GM23338 (cell line): ENCODE data around the gene IL1A. TPM values are rescaled to one million over a fixed set of nuclear protein-coding genes. Genes with fewer than 3 reads are reported as not detected.

Experiments used
- ATAC-seq: fragments of 200-7000 bp; cut with Tn5 transposase; 3 replicates; pipeline ENCODE4 v1.9.1; 2020
- DNase-seq: peaks from one replicate; pipeline ENCODE4 v3.0.0-alpha.2; 2015; ENCODE audit warnings: low spot score
- H2AFZ ChIP-seq: fragments of 200-600 bp; sonication (generic); 2 replicates; pipeline ENCODE4 v1.8.0; 2016; ENCODE audit warnings: antibody characterized with exemption, mild to moderate bottlenecking, moderate library complexity
- H3F3A ChIP-seq: fragments of 200-600 bp; sonication (generic); replicated peaks from 2 replicates; pipeline ENCODE4 v1.8.0; 2017; ENCODE audit warnings: antibody characterized with exemption, mixed run types, low read depth
- H3K27ac ChIP-seq: fragments of 200-600 bp; sonication (generic); 2 replicates; pipeline ENCODE4 v1.6.1; 2016; ENCODE audit warnings: low read depth
- H3K27me3 ChIP-seq: fragments of 200-600 bp; sonication (generic); 2 replicates; pipeline ENCODE4 v1.8.0; 2016; ENCODE audit warnings: mild to moderate bottlenecking, mixed run types, moderate library complexity; ENCODE audit not compliant: insufficient read depth
- H3K36me3 ChIP-seq: fragments of 200-600 bp; sonication (generic); 2 replicates; pipeline ENCODE4 v1.8.0; 2016; ENCODE audit warnings: mild to moderate bottlenecking; ENCODE audit not compliant: insufficient read depth
- H3K4me1 ChIP-seq: fragments of 200-600 bp; sonication (generic); 2 replicates; pipeline ENCODE4 v1.8.0; 2016; ENCODE audit warnings: mild to moderate bottlenecking, moderate library complexity; ENCODE audit not compliant: insufficient read depth
- H3K4me2 ChIP-seq: fragments of 200-600 bp; sonication (generic); 2 replicates; pipeline ENCODE4 v1.7.1; 2017; ENCODE audit warnings: mixed run types
- H3K4me3 ChIP-seq: fragments of 200-600 bp; sonication (generic); 2 replicates; pipeline ENCODE4 v1.6.1; 2016; ENCODE audit warnings: mixed run types
- H3K79me2 ChIP-seq: fragments of 200-600 bp; sonication (generic); replicated peaks from 2 replicates; pipeline ENCODE4 v1.8.0; 2017; ENCODE audit warnings: mild to moderate bottlenecking; ENCODE audit not compliant: insufficient read depth
- H3K9me2 ChIP-seq: fragments of 200-600 bp; sonication (generic); 2 replicates; pipeline ENCODE4 v1.8.0; 2017; ENCODE audit not compliant: insufficient read depth
- H4K20me1 ChIP-seq: fragments of 200-600 bp; sonication (generic); replicated peaks from 2 replicates; pipeline ENCODE4 v1.8.0; 2017; ENCODE audit warnings: mild to moderate bottlenecking; ENCODE audit not compliant: insufficient read depth
- H3K27ac Mint-ChIP-seq: 2 replicates; pipeline ENCODE4 v1.8.0; 2020; ENCODE audit warnings: inconsistent platforms, mild to moderate bottlenecking, moderate library complexity, mixed read lengths
- H3K27me3 Mint-ChIP-seq: 3 replicates; pipeline ENCODE4 v1.8.0; 2022; ENCODE audit warnings: low read depth, mild to moderate bottlenecking, moderate library complexity, mixed read lengths, inconsistent platforms; ENCODE audit not compliant: insufficient read depth, poor library complexity
- H3K36me3 Mint-ChIP-seq: 3 replicates; pipeline ENCODE4 v1.8.0; 2021; ENCODE audit warnings: low read depth, mild to moderate bottlenecking, inconsistent platforms, moderate library complexity, mixed read lengths
- H3K4me1 Mint-ChIP-seq: 3 replicates; pipeline ENCODE4 v1.8.0; 2020; ENCODE audit warnings: mild to moderate bottlenecking, inconsistent platforms, mixed read lengths
- H3K4me3 Mint-ChIP-seq: 3 replicates; pipeline ENCODE4 v1.8.0; 2021; ENCODE audit warnings: moderate library complexity, mild to moderate bottlenecking, inconsistent platforms, mixed read lengths
- H3K9me3 Mint-ChIP-seq: 3 replicates; pipeline ENCODE4 v1.8.0; 2020; ENCODE audit warnings: moderate library complexity, mild to moderate bottlenecking, inconsistent platforms, mixed read lengths
- CREB1 ChIP-seq: fragments of 250-450 bp; sonication (Bioruptor Pico); IDR thresholded peaks from 2 replicates; pipeline ENCODE4 v1.5.0; 2020; ENCODE audit warnings: low read depth, mild to moderate bottlenecking, moderate library complexity
- EZH2 ChIP-seq: fragments of 200-600 bp; sonication (generic); IDR thresholded peaks from one replicate; pipeline ENCODE4 v1.8.0; 2017; ENCODE audit warnings: antibody characterized with exemption, mild to moderate bottlenecking, low read depth; ENCODE audit not compliant: unreplicated experiment
- EZH2phosphoT487 ChIP-seq: fragments of 200-600 bp; sonication (generic); IDR thresholded peaks from one replicate; pipeline ENCODE4 v1.8.1; 2018; ENCODE audit warnings: antibody characterized with exemption; ENCODE audit not compliant: unreplicated experiment
- JUNB ChIP-seq: IDR thresholded peaks from one replicate; pipeline ENCODE4 v1.6.1; 2016; ENCODE audit warnings: antibody characterized with exemption; ENCODE audit not compliant: unreplicated experiment
- NANOG ChIP-seq: IDR thresholded peaks from 2 replicates; pipeline ENCODE4 v1.6.1; 2016; ENCODE audit warnings: antibody characterized with exemption, borderline replicate concordance
- POLR2AphosphoS5 ChIP-seq: IDR thresholded peaks from 2 replicates; pipeline ENCODE4 v1.6.1; 2016; ENCODE audit warnings: antibody characterized with exemption, low read depth
- REST ChIP-seq: IDR thresholded peaks from one replicate; pipeline ENCODE4 v1.6.1; 2018; ENCODE audit warnings: antibody characterized with exemption; ENCODE audit not compliant: unreplicated experiment
- STAT1 ChIP-seq: IDR thresholded peaks from one replicate; pipeline ENCODE4 v1.6.1; 2016; ENCODE audit warnings: antibody characterized with exemption; ENCODE audit not compliant: unreplicated experiment
- ZNF114 ChIP-seq: fragments of 250-450 bp; sonication (Bioruptor Pico); IDR thresholded peaks from 2 replicates; pipeline ENCODE4 v1.5.0; 2020; ENCODE audit warnings: mild to moderate bottlenecking, moderate library complexity
- ZNF331 ChIP-seq: fragments of 250-450 bp; sonication (Bioruptor Pico); IDR thresholded peaks from 2 replicates; pipeline ENCODE4 v1.5.0; 2020; ENCODE audit warnings: low read depth, mild to moderate bottlenecking, moderate library complexity
- polyA plus RNA-seq: library from polyadenylated mRNA; unstranded; fragments of >200 nt; fragmentation: Nextera tagmentation; extraction: Ambion mirVana; gene quantifications from 2 replicates; pipeline ENCODE4 v1.2.1, GENCODE V29; 2016
- total RNA-seq: library from RNA; depleted of rRNA; stranded (reverse); fragments of >200 nt; shearing (Covaris generic); gene quantifications from 2 replicates; pipeline ENCODE4 v1.2.3, GENCODE V29; 2014
- TF ChIP-seq, protein P1 (sequence below): fragments of 250-450 bp; sonication (Bioruptor Pico); IDR thresholded peaks from 2 replicates; pipeline ENCODE4 v1.5.0; 2020; ENCODE audit warnings: mild to moderate bottlenecking, moderate library complexity
- TF ChIP-seq, protein P2 (sequence below), 2 experiments: fragments of 200-600 bp in 1 of 2; sonication (generic) in 1 of 2; conservative IDR thresholded peaks; 2 replicates each; pipeline versions ENCODE4 v1.5.1 to v1.6.1; 2016 to 2017; ENCODE audit warnings: antibody characterized with exemption in 2 of 2, low read depth in 2 of 2, mild to moderate bottlenecking in 2 of 2, moderate library complexity in 1 of 2
- TF ChIP-seq, protein P3 (sequence below): IDR thresholded peaks from 2 replicates; pipeline ENCODE4 v1.6.1; 2016; ENCODE audit warnings: antibody characterized with exemption

Gene IL1A
- total and polyA plus RNA-seq, 2 experiments from 2014 or later = 0.65 to 0.73 TPM

GRCh38 chr2:112813280-112813966, 29.1 kb upstream of the IL1A start:
- Histone ChIP-seq H3K4me3 (no peak overlapping the region), H3K79me2 (no peaks in the 10 kb centered on the region), H3F3A (no peaks in the 10 kb centered on the region), H3K27ac (no peak overlapping the region), H3K4me1 (peaks cover 28% of the 10 kb centered on the region), H4K20me1 (no peaks in the 10 kb centered on the region), H3K36me3 (no peaks in the 10 kb centered on the region), H3K9me2 (no peaks in the 10 kb centered on the region; the same call in none of the 2 replicates), H3K27me3 (no peaks in the 10 kb centered on the region), H3K4me2 (no peak overlapping the region), H2AFZ (no peak overlapping the region)
- Mint-ChIP-seq H3K4me1 (peaks cover 47% of the 10 kb centered on the region), H3K9me3 (no peaks in the 10 kb centered on the region), H3K36me3 (no peaks in the 10 kb centered on the region), H3K27ac (no peak overlapping the region), H3K4me3 (no peak overlapping the region), H3K27me3 (peaks cover 4% of the 10 kb centered on the region)
- no peak for DNase-seq
- TF ChIP-seq EZH2phosphoT487 = no peak
- no peak for TF ChIP-seq ZNF114 (CRISPR knock-in tag)
- no peak for TF ChIP-seq CREB1 (CRISPR knock-in tag)
- no peak for TF ChIP-seq JUNB
- TF ChIP-seq, protein P1, sequence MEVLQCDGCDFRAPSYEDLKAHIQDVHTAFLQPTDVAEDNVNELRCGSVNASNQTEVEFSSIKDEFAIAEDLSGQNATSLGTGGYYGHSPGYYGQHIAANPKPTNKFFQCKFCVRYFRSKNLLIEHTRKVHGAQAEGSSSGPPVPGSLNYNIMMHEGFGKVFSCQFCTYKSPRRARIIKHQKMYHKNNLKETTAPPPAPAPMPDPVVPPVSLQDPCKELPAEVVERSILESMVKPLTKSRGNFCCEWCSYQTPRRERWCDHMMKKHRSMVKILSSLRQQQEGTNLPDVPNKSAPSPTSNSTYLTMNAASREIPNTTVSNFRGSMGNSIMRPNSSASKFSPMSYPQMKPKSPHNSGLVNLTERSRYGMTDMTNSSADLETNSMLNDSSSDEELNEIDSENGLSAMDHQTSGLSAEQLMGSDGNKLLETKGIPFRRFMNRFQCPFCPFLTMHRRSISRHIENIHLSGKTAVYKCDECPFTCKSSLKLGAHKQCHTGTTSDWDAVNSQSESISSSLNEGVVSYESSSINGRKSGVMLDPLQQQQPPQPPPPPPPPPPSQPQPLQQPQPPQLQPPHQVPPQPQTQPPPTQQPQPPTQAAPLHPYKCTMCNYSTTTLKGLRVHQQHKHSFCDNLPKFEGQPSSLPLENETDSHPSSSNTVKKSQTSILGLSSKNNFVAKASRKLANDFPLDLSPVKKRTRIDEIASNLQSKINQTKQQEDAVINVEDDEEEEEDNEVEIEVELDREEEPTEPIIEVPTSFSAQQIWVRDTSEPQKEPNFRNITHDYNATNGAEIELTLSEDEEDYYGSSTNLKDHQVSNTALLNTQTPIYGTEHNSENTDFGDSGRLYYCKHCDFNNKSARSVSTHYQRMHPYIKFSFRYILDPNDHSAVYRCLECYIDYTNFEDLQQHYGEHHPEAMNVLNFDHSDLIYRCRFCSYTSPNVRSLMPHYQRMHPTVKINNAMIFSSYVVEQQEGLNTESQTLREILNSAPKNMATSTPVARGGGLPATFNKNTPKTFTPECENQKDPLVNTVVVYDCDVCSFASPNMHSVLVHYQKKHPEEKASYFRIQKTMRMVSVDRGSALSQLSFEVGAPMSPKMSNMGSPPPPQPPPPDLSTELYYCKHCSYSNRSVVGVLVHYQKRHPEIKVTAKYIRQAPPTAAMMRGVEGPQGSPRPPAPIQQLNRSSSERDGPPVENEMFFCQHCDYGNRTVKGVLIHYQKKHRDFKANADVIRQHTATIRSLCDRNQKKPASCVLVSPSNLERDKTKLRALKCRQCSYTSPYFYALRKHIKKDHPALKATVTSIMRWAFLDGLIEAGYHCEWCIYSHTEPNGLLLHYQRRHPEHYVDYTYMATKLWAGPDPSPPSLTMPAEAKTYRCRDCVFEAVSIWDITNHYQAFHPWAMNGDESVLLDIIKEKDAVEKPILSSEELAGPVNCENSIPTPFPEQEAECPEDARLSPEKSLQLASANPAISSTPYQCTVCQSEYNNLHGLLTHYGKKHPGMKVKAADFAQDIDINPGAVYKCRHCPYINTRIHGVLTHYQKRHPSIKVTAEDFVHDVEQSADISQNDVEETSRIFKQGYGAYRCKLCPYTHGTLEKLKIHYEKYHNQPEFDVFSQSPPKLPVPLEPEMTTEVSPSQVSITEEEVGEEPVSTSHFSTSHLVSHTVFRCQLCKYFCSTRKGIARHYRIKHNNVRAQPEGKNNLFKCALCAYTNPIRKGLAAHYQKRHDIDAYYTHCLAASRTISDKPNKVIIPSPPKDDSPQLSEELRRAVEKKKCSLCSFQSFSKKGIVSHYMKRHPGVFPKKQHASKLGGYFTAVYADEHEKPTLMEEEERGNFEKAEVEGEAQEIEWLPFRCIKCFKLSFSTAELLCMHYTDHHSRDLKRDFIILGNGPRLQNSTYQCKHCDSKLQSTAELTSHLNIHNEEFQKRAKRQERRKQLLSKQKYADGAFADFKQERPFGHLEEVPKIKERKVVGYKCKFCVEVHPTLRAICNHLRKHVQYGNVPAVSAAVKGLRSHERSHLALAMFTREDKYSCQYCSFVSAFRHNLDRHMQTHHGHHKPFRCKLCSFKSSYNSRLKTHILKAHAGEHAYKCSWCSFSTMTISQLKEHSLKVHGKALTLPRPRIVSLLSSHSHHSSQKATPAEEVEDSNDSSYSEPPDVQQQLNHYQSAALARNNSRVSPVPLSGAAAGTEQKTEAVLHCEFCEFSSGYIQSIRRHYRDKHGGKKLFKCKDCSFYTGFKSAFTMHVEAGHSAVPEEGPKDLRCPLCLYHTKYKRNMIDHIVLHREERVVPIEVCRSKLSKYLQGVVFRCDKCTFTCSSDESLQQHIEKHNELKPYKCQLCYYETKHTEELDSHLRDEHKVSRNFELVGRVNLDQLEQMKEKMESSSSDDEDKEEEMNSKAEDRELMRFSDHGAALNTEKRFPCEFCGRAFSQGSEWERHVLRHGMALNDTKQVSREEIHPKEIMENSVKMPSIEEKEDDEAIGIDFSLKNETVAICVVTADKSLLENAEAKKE (CRISPR knock-in tag) = no peak
- no peak for TF ChIP-seq POLR2AphosphoS5
- TF ChIP-seq REST = no peak
- no peak for TF ChIP-seq STAT1
- TF ChIP-seq ZNF331 (CRISPR knock-in tag) = no peak
- TF ChIP-seq NANOG = no peak
- TF ChIP-seq EZH2 = no peak
- TF ChIP-seq, protein P2, sequence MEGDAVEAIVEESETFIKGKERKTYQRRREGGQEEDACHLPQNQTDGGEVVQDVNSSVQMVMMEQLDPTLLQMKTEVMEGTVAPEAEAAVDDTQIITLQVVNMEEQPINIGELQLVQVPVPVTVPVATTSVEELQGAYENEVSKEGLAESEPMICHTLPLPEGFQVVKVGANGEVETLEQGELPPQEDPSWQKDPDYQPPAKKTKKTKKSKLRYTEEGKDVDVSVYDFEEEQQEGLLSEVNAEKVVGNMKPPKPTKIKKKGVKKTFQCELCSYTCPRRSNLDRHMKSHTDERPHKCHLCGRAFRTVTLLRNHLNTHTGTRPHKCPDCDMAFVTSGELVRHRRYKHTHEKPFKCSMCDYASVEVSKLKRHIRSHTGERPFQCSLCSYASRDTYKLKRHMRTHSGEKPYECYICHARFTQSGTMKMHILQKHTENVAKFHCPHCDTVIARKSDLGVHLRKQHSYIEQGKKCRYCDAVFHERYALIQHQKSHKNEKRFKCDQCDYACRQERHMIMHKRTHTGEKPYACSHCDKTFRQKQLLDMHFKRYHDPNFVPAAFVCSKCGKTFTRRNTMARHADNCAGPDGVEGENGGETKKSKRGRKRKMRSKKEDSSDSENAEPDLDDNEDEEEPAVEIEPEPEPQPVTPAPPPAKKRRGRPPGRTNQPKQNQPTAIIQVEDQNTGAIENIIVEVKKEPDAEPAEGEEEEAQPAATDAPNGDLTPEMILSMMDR (conservative IDR thresholded peaks at IDR 0.05; ENCODE audit: low read depth in 2 of 2) = no peak
- TF ChIP-seq, protein P3, sequence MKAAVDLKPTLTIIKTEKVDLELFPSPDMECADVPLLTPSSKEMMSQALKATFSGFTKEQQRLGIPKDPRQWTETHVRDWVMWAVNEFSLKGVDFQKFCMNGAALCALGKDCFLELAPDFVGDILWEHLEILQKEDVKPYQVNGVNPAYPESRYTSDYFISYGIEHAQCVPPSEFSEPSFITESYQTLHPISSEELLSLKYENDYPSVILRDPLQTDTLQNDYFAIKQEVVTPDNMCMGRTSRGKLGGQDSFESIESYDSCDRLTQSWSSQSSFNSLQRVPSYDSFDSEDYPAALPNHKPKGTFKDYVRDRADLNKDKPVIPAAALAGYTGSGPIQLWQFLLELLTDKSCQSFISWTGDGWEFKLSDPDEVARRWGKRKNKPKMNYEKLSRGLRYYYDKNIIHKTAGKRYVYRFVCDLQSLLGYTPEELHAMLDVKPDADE = no peak
- no peak for ATAC-seq
